Airway epithelial cell (primary cell): ENCODE measurements around the gene HES7. TPM values are rescaled to one million over a fixed set of nuclear protein-coding genes. Genes with fewer than 3 reads are reported as not detected.

ENCODE experiments used
- total RNA-seq: library from RNA; depleted of rRNA; stranded (reverse); fragments of >200 nt; gene quantifications from 2 replicates; pipeline ENCODE4 v1.2.3, GENCODE V29; 2015

Gene HES7
- 1.8 and 1.9 TPM in 2 replicates for total RNA-seq

GRCh38 chr17:8123695-8124349, at the start of gene HES7:
Gene HES7, minus strand, starts transcription at chr17:8124106. Its CDS starts 22 bp downstream, at chr17:8124084.

GRCh38 chr17:8162233-8162996, 38.5 kb upstream of the HES7 start, which contains the start of gene VAMP2:
Gene VAMP2, minus strand, starts transcription at chr17:8162948. Its CDS starts 69 bp downstream, at chr17:8162879.

GRCh38 chr17:8152112-8152775, 28.3 kb upstream of the HES7 start, which contains the start of gene PER1:
Gene PER1, minus strand, starts transcription at chr17:8152404. Its CDS starts 1,698 bp downstream, at chr17:8150706.

GRCh38 chr17:8117980-8118768, 5.7 kb downstream of the HES7 start, which contains the start of gene ALOXE3:
Gene ALOXE3, minus strand, starts transcription at chr17:8118514. Its CDS starts 524 bp downstream, at chr17:8117990.

GRCh38 chr17:8087075-8087951, 36.6 kb downstream of the HES7 start, which contains the start of gene ALOX12B:
Gene ALOX12B, minus strand, starts transcription at chr17:8087716. Its CDS starts 274 bp downstream, at chr17:8087442.

Other genes starting within 250 kb of the HES7 start
- gene CHD3, start 235.3 kb downstream of the HES7 start, total RNA-seq: 67.2 and 79.1 TPM in 2 replicates
- gene RNF227, start 207.8 kb downstream of the HES7 start, total RNA-seq: 1.9 and 4.2 TPM in 2 replicates
- gene KCNAB3, start 194.2 kb downstream of the HES7 start, total RNA-seq: 0.21 and 0.33 TPM in 2 replicates
- 88.2 and 93.5 TPM in 2 replicates for gene TRAPPC1, start 192.2 kb downstream of the HES7 start, total RNA-seq
- gene CNTROB, start 191.9 kb downstream of the HES7 start, total RNA-seq: 17.9 and 20.2 TPM in 2 replicates
- 0.14 and 0.84 TPM in 2 replicates for gene GUCY2D, start 121.5 kb downstream of the HES7 start, total RNA-seq
- 50.2 and 69.3 TPM in 2 replicates for gene ALOX15B, start 85.0 kb downstream of the HES7 start, total RNA-seq
- gene ALOX12B, start 36.4 kb downstream of the HES7 start, total RNA-seq: 1.1 and 3.5 TPM in 2 replicates
- 2.1 and 3.2 TPM in 2 replicates for gene ALOXE3, start 5.6 kb downstream of the HES7 start, total RNA-seq
- gene PER1, start 28.3 kb upstream of the HES7 start, total RNA-seq: 47.4 and 70.4 TPM in 2 replicates
- 3.3 and 5.9 TPM in 2 replicates for gene VAMP2, start 38.8 kb upstream of the HES7 start, total RNA-seq
- gene TMEM107, start 52.3 kb upstream of the HES7 start, total RNA-seq: 41.7 and 46.1 TPM in 2 replicates
- 13.0 and 16.8 TPM in 2 replicates for gene BORCS6, start 66.1 kb upstream of the HES7 start, total RNA-seq
- 58.2 and 59.1 TPM in 2 replicates for gene AURKB, start 86.5 kb upstream of the HES7 start, total RNA-seq
- gene CTC1, start 124.0 kb upstream of the HES7 start, total RNA-seq: 9.0 and 11.6 TPM in 2 replicates
- gene PFAS, start 125.2 kb upstream of the HES7 start, total RNA-seq: 27.0 and 28.1 TPM in 2 replicates
- 23.9 and 24.3 TPM in 2 replicates for gene RANGRF, start 164.6 kb upstream of the HES7 start, total RNA-seq
- 0.78 and 0.93 TPM in 2 replicates for gene SLC25A35, start 171.3 kb upstream of the HES7 start, total RNA-seq
- gene ARHGEF15, start 186.1 kb upstream of the HES7 start, total RNA-seq: not detected in 2 replicates
- not detected in 2 replicates for gene ODF4, start 215.7 kb upstream of the HES7 start, total RNA-seq